ENCODE measurements around the gene EXOC2.

Gene EXOC2, protein sequence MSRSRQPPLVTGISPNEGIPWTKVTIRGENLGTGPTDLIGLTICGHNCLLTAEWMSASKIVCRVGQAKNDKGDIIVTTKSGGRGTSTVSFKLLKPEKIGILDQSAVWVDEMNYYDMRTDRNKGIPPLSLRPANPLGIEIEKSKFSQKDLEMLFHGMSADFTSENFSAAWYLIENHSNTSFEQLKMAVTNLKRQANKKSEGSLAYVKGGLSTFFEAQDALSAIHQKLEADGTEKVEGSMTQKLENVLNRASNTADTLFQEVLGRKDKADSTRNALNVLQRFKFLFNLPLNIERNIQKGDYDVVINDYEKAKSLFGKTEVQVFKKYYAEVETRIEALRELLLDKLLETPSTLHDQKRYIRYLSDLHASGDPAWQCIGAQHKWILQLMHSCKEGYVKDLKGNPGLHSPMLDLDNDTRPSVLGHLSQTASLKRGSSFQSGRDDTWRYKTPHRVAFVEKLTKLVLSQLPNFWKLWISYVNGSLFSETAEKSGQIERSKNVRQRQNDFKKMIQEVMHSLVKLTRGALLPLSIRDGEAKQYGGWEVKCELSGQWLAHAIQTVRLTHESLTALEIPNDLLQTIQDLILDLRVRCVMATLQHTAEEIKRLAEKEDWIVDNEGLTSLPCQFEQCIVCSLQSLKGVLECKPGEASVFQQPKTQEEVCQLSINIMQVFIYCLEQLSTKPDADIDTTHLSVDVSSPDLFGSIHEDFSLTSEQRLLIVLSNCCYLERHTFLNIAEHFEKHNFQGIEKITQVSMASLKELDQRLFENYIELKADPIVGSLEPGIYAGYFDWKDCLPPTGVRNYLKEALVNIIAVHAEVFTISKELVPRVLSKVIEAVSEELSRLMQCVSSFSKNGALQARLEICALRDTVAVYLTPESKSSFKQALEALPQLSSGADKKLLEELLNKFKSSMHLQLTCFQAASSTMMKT

DNA sequence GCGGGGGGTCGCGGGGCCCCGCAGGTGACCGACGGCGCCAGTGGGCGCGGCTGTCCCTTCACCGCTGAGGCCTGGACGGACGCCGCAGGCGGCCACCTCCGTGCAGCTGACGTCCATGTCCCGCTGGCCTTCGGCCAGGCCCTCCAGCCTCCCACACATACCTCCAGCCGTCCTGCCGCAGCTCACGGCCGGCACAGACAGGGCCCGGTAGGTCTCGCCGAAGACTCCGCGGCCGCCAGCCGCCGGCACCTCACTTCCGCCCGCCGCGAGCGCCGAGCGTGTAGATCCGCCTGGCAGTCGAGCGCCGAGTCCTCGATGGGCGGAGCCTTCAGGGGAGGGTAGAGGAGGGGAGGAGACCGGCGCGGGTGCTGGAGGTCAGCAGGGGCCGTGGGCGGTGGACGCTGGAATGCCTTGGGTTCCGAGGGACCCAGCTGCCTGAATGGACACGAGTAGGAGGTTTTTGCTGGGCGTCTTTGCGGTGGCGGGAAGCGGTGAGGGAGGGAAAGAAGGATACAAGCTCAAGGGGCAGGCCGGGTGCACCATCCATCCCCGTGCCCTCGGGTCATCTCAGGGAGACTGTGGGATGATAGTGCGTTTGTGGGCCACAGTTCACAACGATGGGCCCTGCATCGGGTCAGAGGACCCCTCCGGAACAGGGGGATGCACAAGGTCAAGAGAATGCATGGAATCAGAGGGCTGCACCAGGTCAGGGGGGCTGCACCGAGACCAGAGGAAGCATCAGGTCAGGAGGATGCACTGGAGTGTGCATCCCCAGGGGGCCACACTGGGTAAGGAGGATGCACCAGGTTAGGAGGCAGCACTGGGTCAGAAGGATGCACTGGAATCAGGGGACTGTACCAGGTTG is at the start of gene EXOC2:
TSS of gene EXOC2 (minus strand) at position 282 of the 865 bp plus-strand sequence. CDS start 55,321 bp downstream, outside the sequence.
- peak; percentile 81 for DNase-seq (ENCODE audit: low spot score)

DNA sequence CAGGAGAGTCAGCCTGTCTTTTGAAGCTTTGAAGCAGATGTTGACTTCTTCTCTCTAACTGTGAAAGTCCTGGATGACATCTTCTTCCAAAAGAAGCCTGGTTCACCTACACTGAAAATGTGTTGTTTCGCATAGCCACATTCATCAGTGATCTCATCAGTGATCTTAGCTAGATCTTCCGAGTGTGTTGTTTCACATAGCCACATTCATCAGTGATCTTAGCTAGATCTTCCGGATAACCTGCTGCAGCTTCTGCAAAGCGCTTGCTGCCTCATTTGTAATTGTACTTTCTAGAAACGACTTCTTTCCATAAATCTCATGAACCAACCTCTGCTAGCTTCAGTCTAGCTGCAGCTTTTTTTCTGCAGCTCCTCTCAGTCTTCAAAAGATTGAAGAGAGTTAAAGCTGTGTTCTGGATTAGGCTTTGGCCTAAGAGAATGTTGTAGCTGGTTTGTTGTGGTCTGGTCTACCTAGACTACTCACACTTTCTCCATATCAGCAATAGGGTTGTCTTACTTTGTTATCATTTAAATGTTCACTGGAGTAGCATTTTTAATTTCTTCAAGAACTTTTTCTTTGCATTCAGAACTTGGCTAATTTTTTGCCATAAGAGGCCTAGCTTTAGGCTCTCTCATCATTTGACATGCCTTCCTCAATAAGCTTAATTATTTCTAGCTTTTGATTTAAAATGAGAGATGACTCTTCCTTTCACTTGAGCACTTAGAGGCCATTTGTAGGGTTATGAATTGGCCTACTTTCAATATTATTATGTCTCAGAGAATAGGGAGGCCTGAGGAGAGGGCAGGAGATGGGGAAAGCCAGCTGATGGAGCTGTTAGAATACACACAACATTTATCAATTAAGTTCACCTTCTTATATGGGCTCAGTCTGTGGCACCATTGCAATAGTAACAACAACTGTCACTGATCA is 48.7 kb upstream of the EXOC2 start:
- no peak for DNase-seq (ENCODE audit: low spot score)

DNA sequence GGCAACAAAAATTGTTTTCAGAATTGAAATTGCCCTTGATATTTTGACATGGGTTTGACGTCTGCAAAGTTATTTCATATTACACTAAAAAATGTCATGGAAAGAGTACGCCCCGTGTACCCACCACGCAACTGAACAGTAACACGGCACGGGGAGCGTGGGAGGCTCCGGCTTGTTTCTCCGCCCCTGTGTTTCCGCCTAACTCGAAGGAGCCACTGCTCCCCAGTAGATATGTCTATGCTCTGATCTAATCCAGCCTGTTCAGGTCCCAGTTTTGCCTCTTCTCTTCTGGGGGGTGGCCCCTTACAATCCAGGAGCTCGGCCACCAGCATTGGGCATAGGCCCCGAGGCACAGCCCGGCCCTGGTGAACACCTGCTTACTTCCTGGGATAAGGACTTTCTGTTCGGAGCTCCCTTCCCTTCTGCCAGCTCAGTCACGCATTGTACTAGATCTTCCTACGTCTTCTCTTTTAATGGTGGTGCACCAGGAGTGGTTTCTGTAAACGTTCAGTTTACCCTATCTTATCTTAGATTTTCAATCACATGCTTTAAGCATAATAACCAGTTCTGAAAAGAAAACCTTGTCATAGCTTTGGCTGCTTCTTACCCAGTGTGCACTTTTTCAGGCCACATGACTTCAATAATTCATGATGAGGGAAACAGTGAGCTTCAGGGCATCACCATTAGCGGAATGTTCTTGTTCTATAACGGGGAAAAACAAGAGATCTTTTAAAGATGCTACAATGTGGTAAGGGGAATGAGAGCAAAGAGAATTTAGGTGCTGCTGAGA is 43.9 kb upstream of the EXOC2 start:
- no peak for DNase-seq (ENCODE audit: low spot score)

DNA sequence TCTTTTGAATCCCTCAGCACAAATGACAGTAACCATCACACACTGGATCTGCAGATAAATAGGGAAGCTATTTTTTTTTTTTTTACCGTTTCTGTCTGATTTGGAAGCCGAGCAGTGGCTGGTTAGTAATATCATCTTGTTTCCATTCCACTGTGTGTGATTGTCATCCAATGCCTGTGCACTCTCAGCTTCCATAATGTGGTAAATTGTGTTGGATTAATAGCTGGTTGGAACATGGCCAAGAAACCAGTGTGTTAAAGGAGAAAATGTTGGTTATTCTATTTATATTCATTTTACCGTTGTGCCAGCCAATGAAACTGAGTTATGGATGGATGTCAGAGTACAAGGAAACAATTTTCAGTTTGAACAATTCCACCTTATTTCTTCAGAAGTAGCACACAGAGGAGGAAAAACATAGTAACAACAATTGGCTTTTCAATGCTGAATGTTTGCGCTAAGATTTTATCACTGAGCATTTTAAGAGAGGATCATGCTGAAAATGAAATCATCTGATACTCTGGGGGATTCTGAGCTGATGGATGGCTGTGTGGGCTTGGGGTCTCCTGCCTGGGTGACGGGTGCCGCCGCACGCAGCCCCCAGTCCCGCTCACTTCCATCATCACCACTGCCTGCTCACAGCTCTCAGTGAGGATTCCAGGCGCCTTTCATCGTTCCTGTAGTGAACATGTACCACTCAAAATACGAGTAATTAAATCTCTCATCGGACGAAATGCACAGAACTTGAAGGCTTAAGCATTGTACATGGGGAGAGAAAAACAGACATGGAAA is 40.7 kb upstream of the EXOC2 start:
- DNase-seq (ENCODE audit: low spot score) = no peak

DNA sequence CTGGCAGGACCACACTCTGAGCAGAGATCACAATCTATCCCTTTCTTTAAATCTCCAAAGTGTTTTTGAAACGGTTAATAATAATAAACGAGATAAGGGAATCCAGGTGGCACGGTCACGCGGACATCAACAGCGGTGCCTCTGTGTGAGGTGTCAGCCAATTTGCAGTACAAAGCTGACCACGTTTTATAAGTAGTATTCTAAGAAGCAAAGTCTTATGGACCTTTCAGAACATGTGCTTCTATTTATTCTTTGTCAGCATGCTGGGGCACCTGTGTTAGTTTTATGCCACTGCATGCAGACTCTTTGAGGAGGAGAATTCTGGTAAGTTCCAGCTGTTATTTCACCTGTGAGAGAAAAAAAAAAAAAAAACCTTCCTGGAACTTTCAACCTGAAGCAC is 39.0 kb upstream of the EXOC2 start:
- no peak for DNase-seq (ENCODE audit: low spot score)

DNA sequence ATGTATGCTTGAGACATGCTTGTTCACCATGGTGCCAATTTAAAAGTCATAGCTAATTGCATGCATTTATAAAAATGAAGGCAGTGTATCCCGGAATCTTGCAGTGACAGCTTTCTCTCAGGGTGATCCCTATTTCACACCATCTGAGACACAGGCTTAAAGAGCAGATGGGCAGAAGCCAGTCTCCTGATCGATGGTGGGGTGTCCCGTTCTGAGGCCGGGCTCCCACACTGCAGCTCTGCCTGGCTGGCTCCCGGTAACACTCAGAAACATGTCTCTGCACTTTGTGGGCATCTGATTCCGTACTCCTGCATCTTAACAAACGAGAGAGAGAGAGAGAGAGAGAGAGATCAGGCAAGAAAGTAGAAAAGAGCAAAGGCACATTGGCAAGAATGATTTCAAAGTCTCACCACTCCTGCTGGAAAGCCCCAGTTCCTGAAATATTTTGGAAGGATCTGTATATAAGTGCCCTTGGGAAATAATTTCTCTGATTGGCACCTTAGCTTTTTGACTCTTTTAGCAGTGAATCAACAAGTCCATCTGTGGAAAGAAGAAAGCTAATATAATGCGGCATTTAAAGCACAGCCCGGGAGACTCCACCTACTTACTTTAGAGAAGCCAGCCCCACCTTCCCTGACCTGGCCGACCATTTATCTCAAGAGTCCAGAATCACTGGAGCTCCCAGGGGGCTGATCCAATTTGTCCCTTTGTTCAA is 36.8 kb upstream of the EXOC2 start:
- DNase-seq (ENCODE audit: low spot score) = no peak

DNA sequence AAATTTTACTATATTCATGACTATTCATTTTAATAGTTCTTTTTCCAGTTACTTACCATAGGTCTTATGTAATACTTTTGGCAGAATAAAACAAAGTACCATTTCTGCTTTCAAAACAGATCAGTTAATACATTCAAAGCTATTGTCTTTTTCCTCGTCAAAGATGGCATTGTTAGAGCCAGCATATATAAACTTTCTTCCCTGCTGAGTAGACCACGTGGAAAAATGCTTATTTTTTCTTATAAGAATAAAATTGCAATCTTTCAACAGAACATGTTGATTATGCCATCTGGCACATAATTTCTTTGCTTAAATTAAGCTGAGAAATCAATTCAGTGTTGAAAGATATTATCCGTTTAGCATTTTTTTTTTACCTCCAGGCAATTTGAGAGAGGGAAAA is 34.9 kb upstream of the EXOC2 start:
- DNase-seq (ENCODE audit: low spot score) = no peak

DNA sequence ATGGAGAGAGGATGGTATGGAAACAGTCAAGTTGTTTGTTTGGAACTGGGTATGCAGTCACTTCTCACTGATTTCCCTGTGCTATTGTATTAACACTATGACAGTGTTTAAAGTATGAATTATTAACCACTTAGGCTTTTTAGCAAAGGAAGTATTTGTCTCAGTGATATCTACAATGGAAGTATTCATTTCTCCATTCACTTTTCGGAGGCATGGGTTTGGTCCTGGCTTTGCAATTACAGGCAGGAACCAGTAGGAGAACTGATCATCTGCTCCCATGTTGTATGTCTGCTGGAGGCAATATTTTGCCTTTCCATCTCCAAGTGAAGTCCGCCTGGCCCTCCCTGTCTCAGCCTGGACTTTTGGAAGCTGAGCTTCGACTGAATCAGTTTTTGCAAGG is 30.6 kb upstream of the EXOC2 start:
- no peak for DNase-seq (ENCODE audit: low spot score)

DNA sequence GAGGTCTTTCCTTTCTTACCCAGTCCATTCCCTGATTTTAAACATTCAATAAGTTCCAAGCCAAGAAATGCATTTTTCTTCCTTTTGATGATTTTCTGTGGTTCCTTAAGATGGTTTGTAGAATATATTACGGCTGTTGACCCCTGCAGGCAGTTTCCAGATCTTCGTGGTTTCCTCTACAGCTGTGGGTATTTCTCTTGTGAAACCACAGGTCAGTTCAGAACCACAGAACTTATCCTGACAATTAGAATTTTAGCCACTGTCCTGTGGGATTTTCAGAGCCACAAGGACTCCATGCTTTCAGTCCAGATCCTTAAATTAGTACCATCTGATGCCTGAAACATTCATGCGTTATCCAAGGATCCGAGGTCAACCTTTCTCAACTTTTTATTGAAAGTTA is 29.7 kb upstream of the EXOC2 start:
- DNase-seq (ENCODE audit: low spot score) = no peak

DNA sequence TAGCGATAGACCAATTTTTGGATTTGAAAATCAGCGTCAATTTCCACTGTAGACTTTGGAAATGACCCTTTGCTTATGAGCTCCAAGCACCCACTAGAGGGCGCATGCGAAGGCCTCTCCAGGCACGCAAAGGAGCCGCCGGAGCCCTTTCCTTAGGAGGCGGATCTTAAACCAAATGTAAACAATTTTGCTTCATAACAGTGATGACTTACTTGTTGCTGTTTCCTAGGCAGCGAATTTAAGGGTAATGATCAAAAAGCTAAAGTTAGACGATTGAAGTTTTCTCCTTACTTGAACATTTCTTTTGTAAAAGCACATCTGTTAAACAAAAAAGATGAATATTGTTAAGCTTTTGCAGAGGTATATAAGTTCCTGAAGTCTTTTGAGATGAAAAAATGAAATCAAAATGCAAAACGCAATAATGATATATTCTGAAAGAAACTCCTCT is 29.2 kb upstream of the EXOC2 start:
- peak; percentile 78 for DNase-seq (ENCODE audit: low spot score)

DNA sequence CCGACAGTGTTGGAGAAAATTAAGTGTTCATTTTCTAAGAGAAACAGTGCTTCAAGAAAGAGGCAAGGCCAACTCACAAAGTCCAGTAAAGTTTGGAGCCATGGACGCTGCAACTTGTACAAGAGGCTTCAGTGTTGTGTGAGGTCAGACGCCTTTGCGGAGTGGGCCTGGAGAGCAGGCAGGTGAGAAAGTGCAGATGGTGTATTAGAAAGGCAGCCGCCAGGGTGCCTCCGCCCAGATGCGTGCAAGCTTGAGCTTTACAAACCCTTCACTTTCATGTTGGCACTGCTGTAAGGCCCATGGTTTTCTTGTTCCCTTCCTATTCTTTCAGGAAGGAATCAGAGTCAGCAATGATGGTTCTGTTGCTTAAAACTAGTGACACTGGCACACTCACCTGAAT is 25.4 kb upstream of the EXOC2 start:
- DNase-seq (ENCODE audit: low spot score) = no peak

DNA sequence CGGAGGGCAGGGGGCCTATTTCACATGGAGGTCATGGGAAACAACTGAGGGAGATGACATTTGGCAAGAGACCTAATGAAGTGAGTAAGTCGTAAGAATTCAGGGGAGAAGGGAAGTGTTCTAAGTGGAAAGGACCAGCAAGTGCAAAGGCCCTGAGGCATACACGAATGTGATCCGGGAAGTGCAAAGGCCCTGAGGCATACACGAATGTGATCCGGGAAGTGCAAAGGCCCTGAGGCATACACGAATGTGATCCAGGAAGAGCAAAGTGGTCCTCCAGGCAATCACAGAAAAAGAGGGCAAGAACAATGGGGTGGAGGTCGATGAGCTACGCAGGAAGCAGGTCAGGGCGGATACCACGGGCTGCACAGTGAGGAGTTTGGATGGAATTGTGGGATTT is 24.2 kb upstream of the EXOC2 start:
- DNase-seq (ENCODE audit: low spot score) = no peak

DNA sequence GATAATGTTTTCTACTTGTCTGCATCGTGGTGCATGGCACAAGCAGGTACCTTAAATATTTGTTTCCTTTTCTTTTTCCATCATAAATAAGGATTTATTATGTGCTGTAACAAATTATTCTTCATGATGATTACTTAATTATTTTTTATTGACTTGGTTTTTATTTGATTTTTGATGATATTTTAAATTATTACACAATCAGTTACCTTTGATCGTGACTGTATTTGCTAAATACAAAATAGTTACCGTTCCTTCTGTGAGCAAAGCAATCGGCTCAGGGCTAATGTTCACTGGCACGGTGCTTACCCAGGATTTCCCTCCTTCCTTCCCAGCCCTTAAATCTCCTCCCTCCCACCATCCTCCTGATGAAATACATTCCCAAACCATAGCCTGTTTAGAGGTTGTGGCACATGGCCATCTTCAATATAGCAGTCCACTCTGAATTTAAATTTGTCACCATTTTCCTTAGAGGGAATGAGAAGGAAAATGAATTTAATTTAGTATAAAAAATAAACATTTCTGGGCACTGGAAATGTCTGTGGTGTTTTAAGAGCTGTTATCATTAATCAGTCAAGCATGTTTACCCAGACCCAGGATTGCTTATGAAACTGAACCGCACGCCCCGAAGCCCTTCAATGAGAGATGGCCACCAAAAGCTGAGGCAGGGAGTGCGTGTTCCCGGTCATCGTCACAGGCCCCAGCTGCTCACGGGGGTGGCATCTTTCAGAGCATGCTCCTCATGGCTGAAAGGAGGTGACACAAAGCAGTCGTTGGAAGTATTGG is 23.0 kb upstream of the EXOC2 start:
- no peak for DNase-seq (ENCODE audit: low spot score)

DNA sequence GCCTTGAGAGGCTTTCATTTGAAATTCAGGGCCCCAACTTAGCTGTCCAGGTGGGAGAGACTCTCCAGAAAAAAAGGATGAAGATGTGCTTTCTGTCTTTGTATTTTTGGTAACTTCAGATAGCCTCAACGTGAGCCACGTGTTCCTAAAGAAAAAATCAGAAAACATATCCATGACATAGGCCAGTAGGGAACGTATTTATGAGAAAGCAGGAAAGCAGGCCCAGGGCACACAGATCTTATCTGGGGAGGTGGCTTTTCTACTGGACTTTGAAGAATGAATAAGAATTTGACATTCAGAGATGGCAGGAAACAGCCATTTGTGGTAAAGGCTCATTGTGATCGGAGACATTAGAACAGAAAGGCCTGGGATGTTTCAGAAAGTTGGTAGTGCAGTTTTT is 21.2 kb upstream of the EXOC2 start:
- DNase-seq (ENCODE audit: low spot score) = no peak

DNA sequence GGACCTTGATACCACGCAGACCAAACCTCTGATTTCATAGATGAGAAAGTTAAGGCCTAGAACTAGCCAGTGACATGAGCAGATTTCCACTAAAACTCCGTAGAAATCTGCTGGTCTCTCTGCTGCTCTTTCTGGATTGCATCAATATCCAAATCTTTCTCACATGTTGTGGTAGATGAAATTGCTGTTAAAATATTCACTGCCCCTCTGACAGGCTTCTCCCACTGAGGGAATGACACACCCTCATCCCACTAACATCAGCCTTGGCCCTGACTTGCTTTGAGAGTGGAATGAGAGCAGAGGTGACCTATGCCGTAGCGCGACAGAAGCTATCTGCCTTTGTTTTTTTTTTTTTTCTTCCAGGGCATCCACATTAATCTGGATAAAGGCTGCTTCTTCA is 20.4 kb upstream of the EXOC2 start:
- no peak for DNase-seq (ENCODE audit: low spot score)

DNA sequence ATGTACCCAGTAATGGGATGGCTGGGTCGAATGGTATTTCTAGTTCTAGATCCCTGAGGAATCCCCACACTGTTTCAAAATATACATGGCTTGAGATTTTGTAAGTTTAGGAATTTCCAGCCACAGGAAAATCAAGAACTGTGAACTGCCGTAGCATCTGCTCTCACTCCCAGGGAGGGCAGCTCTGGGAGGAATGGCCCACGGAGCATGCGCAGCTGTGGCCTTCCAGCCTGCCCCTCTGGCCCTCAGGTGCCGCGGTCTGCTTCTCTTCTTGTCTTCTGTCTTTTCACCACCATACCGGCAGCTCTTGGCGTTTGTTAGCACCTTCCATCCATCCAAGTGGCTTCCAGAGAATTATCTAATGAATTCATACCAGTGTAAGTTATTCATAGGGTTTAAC is 19.9 kb upstream of the EXOC2 start:
- DNase-seq (ENCODE audit: low spot score) = no peak

DNA sequence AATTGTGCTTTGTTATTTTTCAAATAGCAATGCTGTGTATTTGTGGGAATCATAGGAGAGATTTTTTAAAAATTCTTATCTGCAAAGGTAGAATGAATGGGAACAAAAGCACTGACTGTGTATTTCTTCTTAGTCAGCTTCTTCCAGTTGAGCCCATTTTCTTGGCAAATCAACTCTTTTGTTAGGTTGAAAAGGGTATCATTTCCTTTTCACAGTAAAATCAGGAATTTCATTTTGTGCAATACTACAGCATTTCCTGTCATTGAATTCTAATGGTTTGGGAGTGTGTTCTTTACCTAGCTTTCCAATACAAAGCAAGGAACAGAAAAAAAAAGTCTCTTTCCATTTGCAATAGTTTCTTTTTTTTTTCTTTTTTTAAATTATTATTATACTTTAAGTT is 19.0 kb upstream of the EXOC2 start:
- DNase-seq (ENCODE audit: low spot score) = no peak
